ENCODE results near the gene RPL35. TPM values are rescaled to one million over a fixed set of nuclear protein-coding genes. Genes with fewer than 3 reads are reported as not detected.

The RPL35 gene
- total RNA-seq, 1 donor from 2014 or later, result 2,553 TPM

DNA sequence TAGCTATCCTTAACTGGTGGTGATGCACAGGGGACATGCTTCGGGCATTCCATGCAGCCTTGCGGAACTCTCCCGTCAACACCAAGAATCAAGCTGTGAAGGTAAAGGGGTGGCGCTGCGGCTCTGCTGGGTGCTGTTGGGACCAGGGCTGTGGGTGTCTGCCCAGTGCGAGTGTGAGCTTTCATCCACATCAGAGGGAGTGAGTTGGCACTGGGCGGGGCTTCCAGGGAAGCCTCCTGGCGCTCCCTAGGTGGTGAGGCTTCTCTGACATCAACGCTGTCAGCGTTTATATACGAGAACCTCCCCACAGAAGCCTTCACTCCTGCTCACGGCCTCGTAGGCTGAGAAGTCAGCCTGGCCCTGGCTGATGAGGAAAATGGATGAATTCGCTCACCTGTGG lies 11.9 kb upstream of the RPL35 start:
- Histone ChIP-seq H3K4me2 (no peak overlapping the region), H3K27me3 (no peaks in the 10 kb centered on the region), H3K4me1 (peaks cover 11% of the 10 kb centered on the region), H3K9me3 (ENCODE audit: low read depth) (no peaks in the 10 kb centered on the region), H3K79me2 (ENCODE audit: low read depth) (peaks cover 49% of the 10 kb centered on the region), H3K36me3 (no peaks in the 10 kb centered on the region), H2AFZ (replicated peaks) (no peak overlapping the region), H3K27ac (no peak overlapping the region), H3K9ac (no peak overlapping the region), H3F3A (ENCODE audit: low read depth) (peaks cover 7% of the 10 kb centered on the region), H3K4me3 (no peak overlapping the region), H4K20me1 (ENCODE audit: low read depth) (peaks cover 34% of the 10 kb centered on the region)
- DNase-seq (ENCODE audit: low spot score), result no peak
- Mint-ChIP-seq H3K9me3 (no peaks in the 10 kb centered on the region), H3K27ac (no peak overlapping the region), H3K4me3 (no peak overlapping the region), H3K27me3 (ENCODE audit: insufficient read depth, low read depth) (peaks cover 5% of the 10 kb centered on the region), H3K4me1 (peaks cover 21% of the 10 kb centered on the region), H3K36me3 (peaks cover 16% of the 10 kb centered on the region)
- TF ChIP-seq EZH2 (IDR thresholded peaks at IDR 0.05), result no peak
- TF ChIP-seq EZH2phosphoT487 (IDR thresholded peaks at IDR 0.05), result no peak
- TF ChIP-seq, protein P1, sequence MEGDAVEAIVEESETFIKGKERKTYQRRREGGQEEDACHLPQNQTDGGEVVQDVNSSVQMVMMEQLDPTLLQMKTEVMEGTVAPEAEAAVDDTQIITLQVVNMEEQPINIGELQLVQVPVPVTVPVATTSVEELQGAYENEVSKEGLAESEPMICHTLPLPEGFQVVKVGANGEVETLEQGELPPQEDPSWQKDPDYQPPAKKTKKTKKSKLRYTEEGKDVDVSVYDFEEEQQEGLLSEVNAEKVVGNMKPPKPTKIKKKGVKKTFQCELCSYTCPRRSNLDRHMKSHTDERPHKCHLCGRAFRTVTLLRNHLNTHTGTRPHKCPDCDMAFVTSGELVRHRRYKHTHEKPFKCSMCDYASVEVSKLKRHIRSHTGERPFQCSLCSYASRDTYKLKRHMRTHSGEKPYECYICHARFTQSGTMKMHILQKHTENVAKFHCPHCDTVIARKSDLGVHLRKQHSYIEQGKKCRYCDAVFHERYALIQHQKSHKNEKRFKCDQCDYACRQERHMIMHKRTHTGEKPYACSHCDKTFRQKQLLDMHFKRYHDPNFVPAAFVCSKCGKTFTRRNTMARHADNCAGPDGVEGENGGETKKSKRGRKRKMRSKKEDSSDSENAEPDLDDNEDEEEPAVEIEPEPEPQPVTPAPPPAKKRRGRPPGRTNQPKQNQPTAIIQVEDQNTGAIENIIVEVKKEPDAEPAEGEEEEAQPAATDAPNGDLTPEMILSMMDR (IDR thresholded peaks at IDR 0.05), result no peak

DNA sequence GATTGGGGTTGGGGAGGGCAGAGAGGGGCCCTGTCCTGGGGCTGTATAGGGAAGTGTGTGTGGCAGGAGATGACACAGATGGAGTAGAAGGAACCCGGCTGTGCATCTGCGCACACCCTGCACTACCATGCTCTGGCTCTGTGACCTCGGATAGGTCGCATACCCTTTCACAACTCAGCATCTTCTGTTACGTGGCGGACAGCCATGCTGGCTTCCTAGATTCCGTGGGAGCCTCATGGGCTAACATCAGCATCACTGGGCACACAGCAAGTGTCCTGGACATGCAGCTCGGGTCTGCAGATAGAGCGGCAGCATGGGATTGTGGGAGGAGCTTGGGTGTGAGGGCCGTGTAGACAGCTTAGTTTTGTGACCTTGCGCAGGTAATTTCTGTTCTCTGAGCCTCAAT lies 9.4 kb upstream of the RPL35 start:
- Histone ChIP-seq H3K9ac (peak overlapping the region; percentile 96), H3K27ac (no peak overlapping the region), H2AFZ (replicated peaks) (no peak overlapping the region), H4K20me1 (ENCODE audit: low read depth) (peaks cover 26% of the 10 kb centered on the region), H3K4me2 (peak overlapping the region; percentile 85), H3K79me2 (ENCODE audit: low read depth) (peaks cover 64% of the 10 kb centered on the region), H3K4me1 (peaks cover 11% of the 10 kb centered on the region), H3K36me3 (no peaks in the 10 kb centered on the region), H3K9me3 (ENCODE audit: low read depth) (no peaks in the 10 kb centered on the region), H3F3A (ENCODE audit: low read depth) (peaks cover 13% of the 10 kb centered on the region), H3K4me3 (no peak overlapping the region), H3K27me3 (no peaks in the 10 kb centered on the region)
- peak overlapping the region; percentile 94 for H3K4me3 Mint-ChIP-seq
- H3K36me3 Mint-ChIP-seq, result peaks cover 8% of the 10 kb centered on the region
- no peak overlapping the region for H3K27ac Mint-ChIP-seq
- peaks cover 3% of the 10 kb centered on the region for H3K27me3 Mint-ChIP-seq (ENCODE audit: insufficient read depth, low read depth)
- no peaks in the 10 kb centered on the region for H3K9me3 Mint-ChIP-seq
- TF ChIP-seq, protein P1 (IDR thresholded peaks at IDR 0.05), result no peak
- TF ChIP-seq EZH2 (IDR thresholded peaks at IDR 0.05) (no peak), EZH2phosphoT487 (IDR thresholded peaks at IDR 0.05) (no peak)
- DNase-seq (ENCODE audit: low spot score), result no peak
- peaks cover 31% of the 10 kb centered on the region for H3K4me1 Mint-ChIP-seq

DNA sequence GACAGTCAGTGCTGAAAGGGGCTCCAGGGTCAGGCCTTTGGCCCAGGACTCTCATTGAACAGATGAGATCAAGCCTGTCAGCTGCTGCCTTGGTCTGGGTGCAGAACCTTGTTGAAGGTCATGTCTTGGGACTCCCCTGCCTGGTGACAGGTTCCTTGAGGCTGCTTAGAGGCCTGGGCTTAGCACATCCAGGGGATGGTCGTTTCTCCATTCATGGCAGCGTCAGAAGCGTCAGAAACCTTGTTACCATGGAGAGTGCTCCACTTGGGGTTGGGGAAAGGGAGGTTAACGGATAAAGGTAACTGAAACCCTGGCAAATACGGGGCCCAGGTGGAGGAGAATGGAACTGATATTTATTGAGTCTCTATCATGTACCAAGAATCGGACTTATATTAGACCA lies 9.0 kb upstream of the RPL35 start:
- Mint-ChIP-seq H3K4me1 (peaks cover 31% of the 10 kb centered on the region), H3K27ac (no peak overlapping the region), H3K27me3 (ENCODE audit: insufficient read depth, low read depth) (peaks cover 3% of the 10 kb centered on the region), H3K9me3 (no peaks in the 10 kb centered on the region), H3K4me3 (peak overlapping the region; percentile 94), H3K36me3 (peaks cover 8% of the 10 kb centered on the region)
- no peak overlapping the region for H3K27ac ChIP-seq
- peak overlapping the region; percentile 97 for H3K4me3 ChIP-seq
- no peaks in the 10 kb centered on the region for H3K36me3 ChIP-seq
- H3K9me3 ChIP-seq (ENCODE audit: low read depth), result no peaks in the 10 kb centered on the region
- no peaks in the 10 kb centered on the region for H3K27me3 ChIP-seq
- H3K9ac ChIP-seq, result peak overlapping the region; percentile 96
- H4K20me1 ChIP-seq (ENCODE audit: low read depth), result peaks cover 26% of the 10 kb centered on the region
- peak overlapping the region; percentile 85 for H3K4me2 ChIP-seq
- peaks cover 64% of the 10 kb centered on the region for H3K79me2 ChIP-seq (ENCODE audit: low read depth)
- H2AFZ ChIP-seq (replicated peaks), result no peak overlapping the region
- peaks cover 11% of the 10 kb centered on the region for H3K4me1 ChIP-seq
- H3F3A ChIP-seq (ENCODE audit: low read depth), result peaks cover 13% of the 10 kb centered on the region
- TF ChIP-seq, protein P1 (IDR thresholded peaks at IDR 0.05), result no peak
- TF ChIP-seq EZH2 (IDR thresholded peaks at IDR 0.05) (no peak), EZH2phosphoT487 (IDR thresholded peaks at IDR 0.05) (no peak)
- DNase-seq (ENCODE audit: low spot score), result no peak
